SK-N-SH treated with all-trans-retinoic acid at 6 μM for 48 hours (cell line): ENCODE data around the gene MMP11.

ENCODE experiments used
- ARNTL ChIP-seq: fragments of 450-650 bp; formaldehyde crosslinking; IDR thresholded peaks from 2 replicates; pipeline ENCODE4 v1.5.0; 2020; ENCODE audit warnings: low read depth, mild to moderate bottlenecking, moderate library complexity, borderline replicate concordance
- CREB5 ChIP-seq: fragments of 250-450 bp; sonication (Bioruptor Pico); IDR thresholded peaks from 2 replicates; pipeline ENCODE4 v1.5.1; 2020; ENCODE audit warnings: low read depth, mild to moderate bottlenecking, moderate library complexity
- CSDC2 ChIP-seq: fragments of 250-450 bp; sonication (Bioruptor Pico); IDR thresholded peaks from 2 replicates; pipeline ENCODE4 v1.5.0; 2020; ENCODE audit warnings: mild to moderate bottlenecking, moderate library complexity
- CSRNP3 ChIP-seq: fragments of 250-450 bp; sonication (Bioruptor Pico); IDR thresholded peaks from 2 replicates; pipeline ENCODE4 v1.5.1; 2021; ENCODE audit warnings: mild to moderate bottlenecking, moderate library complexity
- ISL1 ChIP-seq: fragments of 250-450 bp; sonication (Bioruptor Pico); IDR thresholded peaks from 2 replicates; pipeline ENCODE4 v2.1.2; 2022; ENCODE audit warnings: mild to moderate bottlenecking, moderate library complexity
- OSR1 ChIP-seq: fragments of 250-450 bp; sonication (Bioruptor Pico); IDR thresholded peaks from 2 replicates; pipeline ENCODE4 v1.8.0; 2022; ENCODE audit warnings: moderate library complexity, mild to moderate bottlenecking, inconsistent platforms
- PATZ1 ChIP-seq: fragments of 250-450 bp; sonication (Bioruptor Pico); IDR thresholded peaks from 2 replicates; pipeline ENCODE4 v1.8.0; 2020; ENCODE audit warnings: mild to moderate bottlenecking, moderate library complexity, borderline replicate concordance
- RARB ChIP-seq: fragments of 250-450 bp; sonication (Bioruptor Pico); IDR thresholded peaks from 2 replicates; pipeline ENCODE4 v1.8.0; 2021; ENCODE audit warnings: mild to moderate bottlenecking, moderate library complexity
- SNAI2 ChIP-seq: fragments of 250-450 bp; sonication (Bioruptor Pico); IDR thresholded peaks from 2 replicates; pipeline ENCODE4 v1.5.0; 2020; ENCODE audit warnings: mild to moderate bottlenecking, moderate library complexity
- TOX ChIP-seq: fragments of 250-450 bp; sonication (Bioruptor Pico); IDR thresholded peaks from 2 replicates; pipeline ENCODE4 v1.8.0; 2021; ENCODE audit warnings: mild to moderate bottlenecking, moderate library complexity, borderline replicate concordance
- ZC3H10 ChIP-seq: fragments of 250-450 bp; sonication (Bioruptor Pico); IDR thresholded peaks from 2 replicates; pipeline ENCODE4 v1.5.1; 2021; ENCODE audit warnings: mild to moderate bottlenecking, moderate library complexity
- ZFP3 ChIP-seq: fragments of 250-450 bp; sonication (Bioruptor Pico); IDR thresholded peaks from 2 replicates; pipeline ENCODE4 v1.5.0; 2020; ENCODE audit warnings: mild to moderate bottlenecking, moderate library complexity
- ZFP30 ChIP-seq: fragments of 450-650 bp; formaldehyde crosslinking; IDR thresholded peaks from 2 replicates; pipeline ENCODE4 v1.5.0; 2022; ENCODE audit warnings: mild to moderate bottlenecking, moderate library complexity
- ZNF565 ChIP-seq: fragments of 450-650 bp; formaldehyde crosslinking; conservative IDR thresholded peaks from 2 replicates; pipeline ENCODE4 v1.5.0; 2020; ENCODE audit warnings: low read depth, mild to moderate bottlenecking, moderate library complexity

GRCh38 chr22:23831781-23832180 is 59.1 kb downstream of the MMP11 start:
- TF ChIP-seq ZFP30 (CRISPR knock-in tag) (no peak), PATZ1 (CRISPR knock-in tag) (no peak), CSDC2 (CRISPR knock-in tag) (no peak), CSRNP3 (no peak), ZC3H10 (no peak), ARNTL (no peak), CREB5 (CRISPR knock-in tag) (no peak), RARB (CRISPR knock-in tag) (no peak), SNAI2 (no peak), ZNF565 (no peak), ZFP3 (CRISPR knock-in tag) (no peak), TOX (CRISPR knock-in tag) (no peak), ISL1 (CRISPR knock-in tag) (no peak), OSR1 (CRISPR knock-in tag) (no peak)
